T-helper 2 cell treated with Interferon-gamma antibody and Interleukin-4, amounts not matched to agents 5 μg/mL and 100 μg/mL, for 36 hours (primary cell): ENCODE measurements around the gene HMHB1.

Experiments used
- DNase-seq: peaks from one replicate; pipeline ENCODE4 v3.0.0; 2021; ENCODE audit warnings: low spot score
- H3K27ac Mint-ChIP-seq: one replicate; pipeline ENCODE4 v1.8.0; 2021; ENCODE audit warnings: mild to moderate bottlenecking, mixed read lengths
- H3K27me3 Mint-ChIP-seq: one replicate; pipeline ENCODE4 v1.8.0; 2021; ENCODE audit warnings: low read depth, mixed read lengths
- H3K36me3 Mint-ChIP-seq: one replicate; pipeline ENCODE4 v1.8.0; 2021; ENCODE audit warnings: low read depth, mixed read lengths
- H3K4me1 Mint-ChIP-seq: one replicate; pipeline ENCODE4 v1.8.0; 2021; ENCODE audit warnings: low read depth, mixed read lengths
- H3K4me3 Mint-ChIP-seq: one replicate; pipeline ENCODE4 v1.8.0; 2022; ENCODE audit warnings: mild to moderate bottlenecking, moderate library complexity, mixed read lengths
- H3K9me3 Mint-ChIP-seq: one replicate; pipeline ENCODE4 v1.8.0; 2021; ENCODE audit warnings: mixed read lengths

The HMHB1 gene

DNA sequence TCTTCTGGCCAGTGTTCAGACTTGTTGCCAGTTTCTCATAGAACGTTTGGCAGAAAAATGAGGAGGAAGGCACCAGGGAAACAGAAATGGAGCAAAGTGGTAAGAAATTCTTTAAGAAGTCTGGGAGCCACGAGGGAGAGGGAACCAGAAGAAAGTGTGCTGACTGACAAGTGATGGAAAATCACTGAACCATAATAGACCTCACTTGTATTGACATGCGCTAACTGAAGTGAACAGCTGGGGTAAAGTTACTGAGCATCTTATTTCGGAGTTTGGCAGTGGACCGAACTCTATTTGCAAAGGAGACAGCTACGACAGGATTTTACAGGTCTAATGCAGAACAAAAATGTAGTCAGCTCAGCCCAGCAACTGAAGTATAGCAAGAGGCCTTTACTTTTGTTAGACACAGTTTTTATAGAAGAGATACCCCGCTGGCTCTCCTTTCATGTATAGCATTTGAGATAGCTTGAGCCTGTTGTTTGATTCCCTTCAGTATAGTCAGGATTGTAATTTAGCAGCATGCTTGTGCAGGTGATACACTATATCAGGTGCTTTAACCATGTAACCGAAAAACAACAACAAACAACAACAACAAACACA lies 53.6 kb downstream of the HMHB1 start:
- H3K4me1 Mint-ChIP-seq: no peaks in the 10 kb centered on the region
- no peaks in the 10 kb centered on the region for H3K9me3 Mint-ChIP-seq
- H3K27ac Mint-ChIP-seq: no peak overlapping the region
- no peak for DNase-seq
- no peaks in the 10 kb centered on the region for H3K27me3 Mint-ChIP-seq
- H3K36me3 Mint-ChIP-seq: no peaks in the 10 kb centered on the region
- no peak overlapping the region for H3K4me3 Mint-ChIP-seq
